HEK293 (cell line): Measurements from ENCODE around the gene PARP2.

Experiments
- BCL11A ChIP-seq: fragments of 450-650 bp; formaldehyde crosslinking; IDR thresholded peaks from 2 replicates; pipeline ENCODE4 v1.5.1; 2016; ENCODE audit warnings: low read depth, missing biosample characterization, missing genetic modification characterization
- CTCF ChIP-seq: fragments of 450-650 bp; formaldehyde crosslinking; IDR thresholded peaks from 2 replicates; pipeline ENCODE4 v1.5.1; 2016; ENCODE audit warnings: missing biosample characterization, missing genetic modification characterization
- KLF17 ChIP-seq: fragments of 450-650 bp; formaldehyde crosslinking; IDR thresholded peaks from 2 replicates; pipeline ENCODE4 v1.5.1; 2016; ENCODE audit warnings: missing biosample characterization, missing genetic modification characterization
- OVOL3 ChIP-seq: fragments of 450-650 bp; formaldehyde crosslinking; IDR thresholded peaks from 2 replicates; pipeline ENCODE4 v1.5.1; 2016; ENCODE audit warnings: missing biosample characterization, missing genetic modification characterization
- YY1 ChIP-seq: fragments of 450-650 bp; formaldehyde crosslinking; IDR thresholded peaks from 2 replicates; pipeline ENCODE4 v1.5.1; 2018; ENCODE audit warnings: missing biosample characterization, missing genetic modification characterization
- ZBTB48 ChIP-seq: fragments of 450-650 bp; formaldehyde crosslinking; IDR thresholded peaks from 2 replicates; pipeline ENCODE4 v1.5.1; 2016; ENCODE audit warnings: missing biosample characterization, missing genetic modification characterization
- ZBTB8A ChIP-seq: fragments of 450-650 bp; formaldehyde crosslinking; IDR thresholded peaks from 2 replicates; pipeline ENCODE4 v1.5.1; 2016; ENCODE audit warnings: missing biosample characterization, missing genetic modification characterization
- ZNF133 ChIP-seq: fragments of 450-650 bp; formaldehyde crosslinking; IDR thresholded peaks from 2 replicates; pipeline ENCODE4 v1.5.1; 2016; ENCODE audit warnings: missing biosample characterization, missing genetic modification characterization
- ZNF19 ChIP-seq: fragments of 450-650 bp; formaldehyde crosslinking; IDR thresholded peaks from 2 replicates; pipeline ENCODE4; 2016; ENCODE audit warnings: missing biosample characterization, missing genetic modification characterization, low read depth
- ZNF239 ChIP-seq: fragments of 450-650 bp; formaldehyde crosslinking; IDR thresholded peaks from 2 replicates; pipeline ENCODE4 v1.5.1; 2016; ENCODE audit warnings: missing biosample characterization, missing genetic modification characterization
- ZNF433 ChIP-seq: fragments of 450-650 bp; formaldehyde crosslinking; IDR thresholded peaks from 2 replicates; pipeline ENCODE4 v1.5.1; 2016; ENCODE audit warnings: missing biosample characterization, missing genetic modification characterization, low read depth
- ZNF521 ChIP-seq: fragments of 450-650 bp; formaldehyde crosslinking; IDR thresholded peaks from 2 replicates; pipeline ENCODE4 v1.5.1; 2017; ENCODE audit warnings: missing biosample characterization, mild to moderate bottlenecking, missing genetic modification characterization
- ZNF654 ChIP-seq: fragments of 450-650 bp; formaldehyde crosslinking; IDR thresholded peaks from 2 replicates; pipeline ENCODE4 v1.5.1; 2016; ENCODE audit warnings: low read depth, missing biosample characterization, missing genetic modification characterization

GRCh38 chr14:20294636-20295035 lies 48.8 kb upstream of the PARP2 start:
- no peak for TF ChIP-seq YY1 (tag by site-specific recombination)
- TF ChIP-seq KLF17, result no peak
- TF ChIP-seq ZNF19 (tag by site-specific recombination), result no peak
- no peak for TF ChIP-seq CTCF (tag by site-specific recombination)
- no peak for TF ChIP-seq ZNF239
- no peak for TF ChIP-seq ZNF133 (tag by site-specific recombination)
- TF ChIP-seq ZNF433 (tag by site-specific recombination), result no peak
- TF ChIP-seq BCL11A, result no peak
- no peak for TF ChIP-seq ZBTB8A
- no peak for TF ChIP-seq ZNF521
- no peak for TF ChIP-seq ZBTB48 (tag by site-specific recombination)
- TF ChIP-seq OVOL3 (tag by site-specific recombination), result no peak
- TF ChIP-seq ZNF654 (tag by site-specific recombination), result no peak
